HG02588 (cell line): ENCODE results near the gene MIA2.
"Not testable (repeated sequence)": the region's sequence is repeated elsewhere in the genome, so short reads cannot be mapped to it uniquely, and the experiment has no call there.

Source experiments
- ATAC-seq: cut with Tn5 transposase; IDR thresholded peaks from one replicate; pipeline ENCODE4 v1.9.1; 2021; ENCODE audit warnings: mild to moderate bottlenecking, moderate library complexity; ENCODE audit not compliant: unreplicated experiment

Gene MIA2

GRCh38 chr14:39266525-39266870 lies 32.8 kb downstream of the MIA2 start:
- peak; percentile 42 for ATAC-seq

GRCh38 chr14:39266871-39267607 lies 33.3 kb downstream of the MIA2 start:
- peak; percentile 88 for ATAC-seq

GRCh38 chr14:39267608-39268005 lies 33.9 kb downstream of the MIA2 start:
- ATAC-seq = peak; percentile 3

GRCh38 chr14:39268393-39268792 lies 34.7 kb downstream of the MIA2 start:
- no peak for ATAC-seq

GRCh38 chr14:39272918-39273317 lies 39.2 kb downstream of the MIA2 start:
- ATAC-seq = no peak

GRCh38 chr14:39275395-39275794 lies 41.7 kb downstream of the MIA2 start:
- no peak for ATAC-seq

- no peak for ATAC-seq
Measured at GRCh38 chr14:39276005-39276404, 42.3 kb downstream of the MIA2 start.

- ATAC-seq = no peak
Measured at GRCh38 chr14:39276579-39277114, 42.9 kb downstream of the MIA2 start.

GRCh38 chr14:39279515-39279914 lies 45.8 kb downstream of the MIA2 start:
- no peak for ATAC-seq

GRCh38 chr14:39280678-39281077 lies 47.0 kb downstream of the MIA2 start:
- ATAC-seq = not testable (repeated sequence)

GRCh38 chr14:39289523-39289922 lies 55.8 kb downstream of the MIA2 start:
- ATAC-seq = no peak

GRCh38 chr14:39291701-39292100 lies 58.0 kb downstream of the MIA2 start:
- no peak for ATAC-seq

GRCh38 chr14:39293629-39294028 lies 59.9 kb downstream of the MIA2 start:
- no peak for ATAC-seq

- ATAC-seq = not testable (repeated sequence)
Measured at GRCh38 chr14:39300389-39300788, 66.7 kb downstream of the MIA2 start.

- no peak for ATAC-seq
Measured at GRCh38 chr14:39302124-39302810, 68.6 kb downstream of the MIA2 start.

GRCh38 chr14:39303115-39303514 lies 69.4 kb downstream of the MIA2 start:
- ATAC-seq = no peak

- ATAC-seq = no peak
Measured at GRCh38 chr14:39307815-39308214, 74.1 kb downstream of the MIA2 start.

- no peak for ATAC-seq
Measured at GRCh38 chr14:39310051-39310450, 76.3 kb downstream of the MIA2 start.

GRCh38 chr14:39315859-39316444 lies 82.2 kb downstream of the MIA2 start:
- ATAC-seq = no peak

GRCh38 chr14:39316830-39317553 lies 83.3 kb downstream of the MIA2 start:
- no peak for ATAC-seq

GRCh38 chr14:39318574-39318973 lies 84.9 kb downstream of the MIA2 start:
- no peak for ATAC-seq
